Breast epithelium (tissue), 3 donors: ENCODE results near the gene FCAR.

Experiments
- CTCF ChIP-seq, 3 donors: fragments of 450-650 bp; IDR thresholded peaks; one replicate each; pipeline ENCODE4 v1.5.1; 2016 to 2017; ENCODE audit warnings: antibody characterized with exemption in 3 of 3, mild to moderate bottlenecking in 3 of 3, moderate library complexity in 3 of 3
- POLR2A ChIP-seq: fragments of 450-650 bp; IDR thresholded peaks from one replicate; pipeline ENCODE4 v1.6.1; 2016; ENCODE audit warnings: antibody characterized with exemption, mild to moderate bottlenecking, moderate library complexity
- POLR2AphosphoS5 ChIP-seq, 3 donors: sonication (generic); formaldehyde crosslinking; IDR thresholded peaks; one replicate each; pipeline ENCODE4 v1.6.1; 2017; ENCODE audit warnings: antibody characterized with exemption in 3 of 3

- no peak for TF ChIP-seq CTCF (IDR thresholded peaks at IDR 0.05)
- no peak for TF ChIP-seq POLR2A
- TF ChIP-seq POLR2AphosphoS5 (IDR thresholded peaks at IDR 0.05) = no peak
Observed at GRCh38 chr19:54918499-54918898, 44.5 kb downstream of the FCAR start.
